B cell (primary cell): ENCODE results near the gene EPAS1. TPM values are rescaled to one million over a fixed set of nuclear protein-coding genes. Genes with fewer than 3 reads are reported as not detected.
A peak's percentile ranks its signal among the peaks of the same experiment; 100 is the strongest.

ENCODE experiments used
- ATAC-seq: fragments of 200-7000 bp; cut with Tn5 transposase; one replicate; pipeline ENCODE4 v1.10.0; 2021; ENCODE audit warnings: low read depth, mild to moderate bottlenecking, moderate number of reproducible peaks, moderate library complexity
- CTCF ChIA-PET: fragments of 350-600 bp; sonication (Branson Sonifier 250); formaldehyde crosslinking; loops from one replicate; lab custom pipeline; 2021; ENCODE audit warnings: antibody characterized with exemption, inconsistent platforms; lab: Charles Lee
- POLR2A ChIA-PET: fragments of 350-600 bp; sonication (Branson Sonifier 250); formaldehyde crosslinking; loops from one replicate; lab custom pipeline; 2021; ENCODE audit warnings: antibody characterized with exemption; lab: Charles Lee
- DNase-seq: peaks from one replicate; pipeline ENCODE4 v3.0.0; 2013
- H2AFZ ChIP-seq: 2 replicates; pipeline ENCODE4 v1.6.1; 2012; ENCODE audit warnings: mild to moderate bottlenecking, low read depth, low read length; ENCODE audit not compliant: insufficient read depth, poor library complexity, severe bottlenecking
- H3K27ac ChIP-seq, 2 donors: 1 replicate in 1 of 2; 2 replicates in 1 of 2; pipeline ENCODE4 v1.5.1; 2012 to 2013; ENCODE audit warnings: low read length in 2 of 2, mild to moderate bottlenecking in 2 of 2, moderate library complexity in 1 of 2
- H3K27me3 ChIP-seq, 4 experiments: fragments of 200-600 bp in 1 of 4; sonication (generic) in 1 of 4; replicated peaks in 1 of 4; 1 replicate in 2 of 4; 2 replicates in 2 of 4; pipeline versions ENCODE4 v1.6.1 to v1.7.0; 2013 to 2016; ENCODE audit warnings: low read length in 3 of 4, mild to moderate bottlenecking in 2 of 4, mixed read lengths in 1 of 4, moderate library complexity in 1 of 4; ENCODE audit not compliant: insufficient read depth in 4 of 4, control insufficient read depth in 3 of 4; ENCODE audit errors: control extremely low read depth in 1 of 4
- H3K36me3 ChIP-seq, 2 experiments: replicated peaks in 1 of 2; 1 replicate in 1 of 2; 2 replicates in 1 of 2; pipeline versions ENCODE4 v1.6.1 to v1.7.1; 2013; ENCODE audit warnings: low read length in 1 of 2; ENCODE audit not compliant: insufficient read depth in 2 of 2, control insufficient read depth in 1 of 2; ENCODE audit errors: control extremely low read depth in 1 of 2, extremely low read depth in 1 of 2
- H3K4me1 ChIP-seq, 2 donors: fragments of 200-600 bp in 1 of 2; sonication (generic) in 1 of 2; 1 replicate in 1 of 2; 2 replicates in 1 of 2; pipeline versions ENCODE4 v1.5.1 to v1.6.1; 2013 to 2017; ENCODE audit warnings: low read length in 2 of 2; ENCODE audit not compliant: control insufficient read depth in 2 of 2, insufficient read depth in 2 of 2
- H3K4me2 ChIP-seq: replicated peaks from 2 replicates; pipeline ENCODE3; 2012; ENCODE audit warnings: mild to moderate bottlenecking, low read depth, low read length; ENCODE audit not compliant: poor library complexity, severe bottlenecking
- H3K4me3 ChIP-seq, 5 experiments: fragments of 200-600 bp in 1 of 5; sonication (generic) in 1 of 5; 1 replicate in 3 of 5; 2 replicates in 2 of 5; pipeline versions ENCODE4 v1.5.1 to v1.7.0; 2011 to 2016; ENCODE audit warnings: low read length in 4 of 5, mild to moderate bottlenecking in 4 of 5, low read depth in 2 of 5, control low read depth in 1 of 5, moderate library complexity in 1 of 5; ENCODE audit not compliant: insufficient read depth in 1 of 5; ENCODE audit errors: control extremely low read depth in 1 of 5, extremely low read depth in 1 of 5
- H3K79me2 ChIP-seq: fragments of 200-600 bp; sonication (generic); one replicate; pipeline ENCODE4 v1.6.0; 2016; ENCODE audit warnings: low read length; ENCODE audit not compliant: control insufficient read depth, insufficient read depth
- H3K9ac ChIP-seq: fragments of 200-600 bp; sonication (generic); 2 replicates; pipeline ENCODE4 v1.6.1; 2017; ENCODE audit warnings: mild to moderate bottlenecking, low read length, moderate library complexity
- H3K9me3 ChIP-seq, 3 donors: one replicate each; pipeline versions ENCODE4 v1.6.1 to v1.7.1; 2013; ENCODE audit warnings: low read length in 2 of 3; ENCODE audit not compliant: control insufficient read depth in 2 of 3, insufficient read depth in 1 of 3; ENCODE audit errors: control extremely low read depth in 1 of 3
- H4K20me1 ChIP-seq: 2 replicates; pipeline ENCODE4 v1.6.0; 2012; ENCODE audit warnings: mild to moderate bottlenecking, low read length; ENCODE audit not compliant: insufficient read depth, control insufficient read depth, poor library complexity, severe bottlenecking
- H3K27ac Mint-ChIP-seq: one replicate; pipeline ENCODE4 v1.8.0; 2021; ENCODE audit warnings: mixed read lengths
- H3K27me3 Mint-ChIP-seq: one replicate; pipeline ENCODE4 v1.8.0; 2021; ENCODE audit warnings: mixed read lengths
- H3K4me1 Mint-ChIP-seq: one replicate; pipeline ENCODE4 v1.8.0; 2021; ENCODE audit warnings: mixed read lengths
- H3K4me3 Mint-ChIP-seq: one replicate; pipeline ENCODE4 v1.8.0; 2021; ENCODE audit warnings: mixed read lengths
- H3K9me3 Mint-ChIP-seq: one replicate; pipeline ENCODE4 v1.8.0; 2022; ENCODE audit warnings: mixed read lengths; ENCODE audit not compliant: insufficient read depth
- CTCF ChIP-seq: fragments of 200-600 bp; IDR thresholded peaks from one replicate; pipeline ENCODE4 v1.8.0; 2022; ENCODE audit warnings: antibody characterized with exemption, mild to moderate bottlenecking
- EZH2 ChIP-seq: IDR thresholded peaks from 2 replicates; pipeline ENCODE4 v1.6.1; 2012; ENCODE audit warnings: borderline replicate concordance, low read depth, mild to moderate bottlenecking, moderate library complexity, low read length; ENCODE audit not compliant: insufficient read depth, poor library complexity, severe bottlenecking
- WGBS: methylation state at CpG from one replicate; pipeline ENCODE4 v1.1.5; 2013; ENCODE audit warnings: missing lambda C conversion rate; ENCODE audit not compliant: insufficient coverage; 5-methylcytosine and 5-hydroxymethylcytosine counted together
- intact Hi-C: fragments of 100-400 bp; cut with micrococcal nuclease; formaldehyde crosslinking; loops from one replicate; pipeline ENCODE4 v1.10.0; 2022
- polyA plus RNA-seq: library from polyadenylated mRNA; depleted of rRNA; stranded (reverse); fragments of >200 nt; gene quantifications from 2 replicates; pipeline ENCODE4 v1.2.3, GENCODE V29; 2012
- total RNA-seq, 2 donors: library from RNA; stranded (reverse); fragments of 120-200 nt in 1 of 2; gene quantifications; 1 replicate in 1 of 2; 2 replicates in 1 of 2; pipeline versions ENCODE4 v1.2.3 to v1.2.4, GENCODE V29; 2013 to 2022

EPAS1 gene
- total and polyA plus RNA-seq, 2 donors (not counting 1 experiment from before 2014, with no cell fraction given), result 0.06 to 0.37 TPM

- TF ChIP-seq EZH2, result no peak
- no peak for TF ChIP-seq CTCF
- no peaks in the 10 kb centered on the region for H3K79me2 ChIP-seq
- DNase-seq (no peak), ATAC-seq (no peak)
- POLR2A ChIA-PET, result no interaction called here
- H3K27ac ChIP-seq, result no peak overlapping the region
- CTCF ChIA-PET, result no interaction called here
- peaks cover 22% of the 10 kb centered on the region for H3K4me1 Mint-ChIP-seq
- peaks cover 28% of the 10 kb centered on the region for H3K27me3 Mint-ChIP-seq
- H2AFZ ChIP-seq, result peak overlapping the region; percentile 77
- no peaks in the 10 kb centered on the region for H3K9me3 Mint-ChIP-seq
- WGBS, result 47% methylated on average over 4 of the region's 5 CpGs
- H3K36me3 ChIP-seq, result no peaks in the 10 kb centered on the region
- peak overlapping the region; percentile 77 for H3K4me3 Mint-ChIP-seq
- peak overlapping the region; percentile 50 for H3K9ac ChIP-seq
- H3K4me3 ChIP-seq, result peak overlapping the region in 3 of 5 experiments; percentile 62 to 64 (median 63)
- peaks cover 0 to 4% (median 0%) of the 10 kb centered on the region in 3 donors for H3K9me3 ChIP-seq
- H3K4me1 ChIP-seq, result peaks cover 11 to 18% of the 10 kb centered on the region in 2 donors
- peaks cover 0 to 11% (median 0%) of the 10 kb centered on the region in 4 experiments for H3K27me3 ChIP-seq
- intact Hi-C loops, result no loop called here
- H3K27ac Mint-ChIP-seq, result no peak overlapping the region
- peak overlapping the region; percentile 70 for H3K4me2 ChIP-seq
- no peaks in the 10 kb centered on the region for H4K20me1 ChIP-seq
Measured at GRCh38 chr2:46351098-46351749, 54.0 kb downstream of the EPAS1 start.

GRCh38 chr2:46351750-46352138, 54.5 kb downstream of the EPAS1 start:
- Histone ChIP-seq H3K4me3 (peak overlapping the region; percentile 20 to 64 (median 62)), H3K9ac (peak overlapping the region; percentile 50), H3K4me2 (peak overlapping the region; percentile 70), H3K79me2 (no peaks in the 10 kb centered on the region), H3K36me3 (no peaks in the 10 kb centered on the region), H3K4me1 (peaks cover 11 to 18% of the 10 kb centered on the region in 2 donors), H3K9me3 (peaks cover 0 to 4% (median 0%) of the 10 kb centered on the region in 3 donors), H2AFZ (peak overlapping the region; percentile 77), H4K20me1 (no peaks in the 10 kb centered on the region), H3K27ac (no peak overlapping the region), H3K27me3 (peaks cover 0 to 11% (median 0%) of the 10 kb centered on the region in 4 experiments)
- 8% methylated on average over 10 of the region's 10 CpGs for WGBS
- DNase-seq (peak; percentile 11), ATAC-seq (peak; percentile 49)
- TF ChIP-seq CTCF, result no peak
- TF ChIP-seq EZH2, result no peak
- Mint-ChIP-seq H3K27me3 (peaks cover 25% of the 10 kb centered on the region), H3K4me3 (peak overlapping the region; percentile 77), H3K9me3 (no peaks in the 10 kb centered on the region), H3K4me1 (peaks cover 22% of the 10 kb centered on the region), H3K27ac (no peak overlapping the region)
- intact Hi-C loops, result no loop called here
- ChIA-PET POLR2A (no interaction called here), CTCF (no interaction called here)
